HepG2 (cell line): ENCODE results near the gene ATP1B2. TPM values are rescaled to one million over a fixed set of nuclear protein-coding genes. Genes with fewer than 3 reads are reported as not detected.

Experiments
- ATF3 ChIP-seq: sonication (generic); formaldehyde crosslinking; IDR thresholded peaks from 2 replicates; pipeline ENCODE4 v1.4.0; 2020; ENCODE audit warnings: missing genetic modification reagents
- BCL6 ChIP-seq: IDR thresholded peaks from 2 replicates; pipeline ENCODE4 v1.6.1; 2016; ENCODE audit warnings: missing genetic modification reagents, missing compliant biosample characterization
- CEBPB ChIP-seq: IDR thresholded peaks from 2 replicates; pipeline ENCODE4 v1.6.1; 2011; ENCODE audit warnings: low read depth, low read length, improper control_type of control experiment, borderline replicate concordance
- ETV6 ChIP-seq: sonication (generic); formaldehyde crosslinking; conservative IDR thresholded peaks from 2 replicates; pipeline ENCODE4 v1.4.0; 2020; ENCODE audit warnings: missing genetic modification reagents
- FOXJ3 ChIP-seq: sonication (generic); formaldehyde crosslinking; IDR thresholded peaks from 2 replicates; pipeline ENCODE4 v1.4.0; 2020; ENCODE audit warnings: missing genetic modification reagents, mild to moderate bottlenecking, borderline replicate concordance
- HNRNPL ChIP-seq: fragments of 200-400 bp; formaldehyde crosslinking; IDR thresholded peaks from 2 replicates; pipeline ENCODE4 v1.6.1; 2017; ENCODE audit warnings: mild to moderate bottlenecking, low read depth, low read length
- KAT2B ChIP-seq: fragments of 150-350 bp; IDR thresholded peaks from 2 replicates; pipeline ENCODE4 v1.6.1; 2014; ENCODE audit warnings: low read depth, low read length, borderline replicate concordance
- KLF11 ChIP-seq: IDR thresholded peaks from 2 replicates; pipeline ENCODE4 v1.6.1; 2016; ENCODE audit warnings: missing compliant biosample characterization
- MBD4 ChIP-seq: IDR thresholded peaks from 2 replicates; pipeline ENCODE4 v1.6.1; 2012; ENCODE audit warnings: low read length, inconsistent platforms, borderline replicate concordance
- MYNN ChIP-seq: sonication (generic); formaldehyde crosslinking; IDR thresholded peaks from 2 replicates; pipeline ENCODE4 v1.4.0; 2020; ENCODE audit warnings: mild to moderate bottlenecking, low read depth, missing genetic modification reagents
- NCOA2 ChIP-seq: sonication (generic); formaldehyde crosslinking; IDR thresholded peaks from 2 replicates; pipeline ENCODE4 v1.8.0; 2022; ENCODE audit warnings: inconsistent platforms
- PLRG1 ChIP-seq: fragments of 450-650 bp; conservative IDR thresholded peaks from 2 replicates; pipeline ENCODE4 v1.6.1; 2016
- U2AF1 ChIP-seq: fragments of 200-400 bp; formaldehyde crosslinking; optimal IDR thresholded peaks from 2 replicates; pipeline ENCODE3; 2017; ENCODE audit warnings: mild to moderate bottlenecking, low read depth, low read length
- ZBTB38 ChIP-seq: sonication (generic); formaldehyde crosslinking; IDR thresholded peaks from 2 replicates; pipeline ENCODE4 v1.5.1; 2020; ENCODE audit warnings: mild to moderate bottlenecking, missing genetic modification reagents
- ZFP36L1 ChIP-seq: sonication (generic); formaldehyde crosslinking; IDR thresholded peaks from 2 replicates; pipeline ENCODE4 v1.8.0; 2022; ENCODE audit warnings: mild to moderate bottlenecking, missing genetic modification reagents, moderate library complexity
- ZKSCAN1 ChIP-seq: fragments of 150-350 bp; IDR thresholded peaks from 2 replicates; pipeline ENCODE4 v1.6.1; 2014; ENCODE audit warnings: low read length
- ZNF235 ChIP-seq: sonication (generic); formaldehyde crosslinking; IDR thresholded peaks from 2 replicates; pipeline ENCODE4 v1.8.1; 2023; ENCODE audit warnings: mild to moderate bottlenecking, missing genetic modification reagents, borderline replicate concordance
- ZNF33A ChIP-seq: sonication (generic); formaldehyde crosslinking; IDR thresholded peaks from 2 replicates; pipeline ENCODE4 v1.5.1; 2020; ENCODE audit warnings: missing genetic modification reagents, mild to moderate bottlenecking, moderate library complexity, borderline replicate concordance
- ZNF546 ChIP-seq: sonication (generic); formaldehyde crosslinking; conservative IDR thresholded peaks from 2 replicates; pipeline ENCODE4 v1.8.1; 2023; ENCODE audit warnings: mild to moderate bottlenecking, missing genetic modification reagents
- ZNF609 ChIP-seq: sonication (generic); formaldehyde crosslinking; IDR thresholded peaks from 2 replicates; pipeline ENCODE4 v1.4.0; 2020; ENCODE audit warnings: mild to moderate bottlenecking, missing genetic modification reagents, borderline replicate concordance
- polyA plus RNA-seq, 8 experiments: library from polyadenylated mRNA; depleted of rRNA in 3 of 8; stranded (reverse) in 7 of 8; unstranded in 1 of 8; fragments of >200 nt; fragmentation: Illumina TruSeq in 4 of 8; extraction: Trizol in 4 of 8; gene quantifications; 2 replicates each; pipeline versions ENCODE4 v1.2.1 to v1.2.3, GENCODE V29; 2011 to 2016; ENCODE audit warnings: low read depth in 4 of 8, missing spikeins in 1 of 8, mixed read lengths in 1 of 8; ENCODE audit not compliant: insufficient read depth in 1 of 8
- total RNA-seq, 5 experiments: library from RNA; depleted of rRNA; stranded (reverse); fragments of >200 nt; fragmentation: Illumina TruSeq; extraction: Trizol; gene quantifications; 2 replicates each; pipeline ENCODE4 v1.2.3, GENCODE V29; 2016; ENCODE audit warnings: low read depth in 1 of 5
- TF ChIP-seq, protein P1 (sequence below): IDR thresholded peaks from 2 replicates; pipeline ENCODE4 v1.6.1; 2012; ENCODE audit warnings: low read depth, low read length, improper control_type of control experiment

ATP1B2 gene
- total and polyA plus RNA-seq, 2 of the 13 experiments (the other 11 are each of a cell fraction or from before 2014, with no cell fraction given): not detected

- TF ChIP-seq U2AF1 (no peak), CEBPB (no peak), ZFP36L1 (no peak), ZNF609 (CRISPR knock-in tag) (peak; percentile 25; the same call in 1 of the 2 replicates), PLRG1 (no peak), MYNN (CRISPR knock-in tag) (no peak), KLF11 (CRISPR knock-in tag) (no peak), NCOA2 (CRISPR knock-in tag) (0 out of 2 replicates have a peak, but pooled peaks have one; percentile 23), ETV6 (CRISPR knock-in tag) (no peak), BCL6 (CRISPR knock-in tag) (no peak), KAT2B (no peak), ZKSCAN1 (no peak), ATF3 (CRISPR knock-in tag) (no peak), ZNF33A (CRISPR knock-in tag) (no peak), FOXJ3 (CRISPR knock-in tag) (no peak), ZNF235 (no peak), MBD4 (no peak), ZBTB38 (CRISPR knock-in tag) (no peak), HNRNPL (0 out of 2 replicates have a peak, but pooled peaks have one; percentile 50), ZNF546 (CRISPR knock-in tag) (no peak)
- TF ChIP-seq, protein P1, sequence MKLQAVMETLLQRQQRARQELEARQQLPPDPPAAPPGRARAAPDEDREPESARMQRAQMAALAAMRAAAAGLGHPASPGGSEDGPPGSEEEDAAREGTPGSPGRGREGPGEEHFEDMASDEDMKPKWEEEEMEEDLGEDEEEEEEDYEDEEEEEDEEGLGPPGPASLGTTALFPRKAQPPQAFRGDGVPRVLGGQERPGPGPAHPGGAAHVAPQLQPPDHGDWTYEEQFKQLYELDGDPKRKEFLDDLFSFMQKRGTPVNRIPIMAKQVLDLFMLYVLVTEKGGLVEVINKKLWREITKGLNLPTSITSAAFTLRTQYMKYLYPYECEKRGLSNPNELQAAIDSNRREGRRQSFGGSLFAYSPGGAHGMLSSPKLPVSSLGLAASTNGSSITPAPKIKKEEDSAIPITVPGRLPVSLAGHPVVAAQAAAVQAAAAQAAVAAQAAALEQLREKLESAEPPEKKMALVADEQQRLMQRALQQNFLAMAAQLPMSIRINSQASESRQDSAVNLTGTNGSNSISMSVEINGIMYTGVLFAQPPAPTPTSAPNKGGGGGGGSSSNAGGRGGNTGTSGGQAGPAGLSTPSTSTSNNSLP: no peak
Measured at GRCh38 chr17:7629939-7630571, 20.7 kb upstream of the ATP1B2 start, which contains the start of gene SHBG (continued).
